K562 (cell line): ENCODE measurements around the gene GNAI3. TPM values are rescaled to one million over a fixed set of nuclear protein-coding genes. Genes with fewer than 3 reads are reported as not detected.

Experiments
- ATAC-seq: fragments of 200-7000 bp; cut with Tn5 transposase; 3 replicates; pipeline ENCODE4 v1.9.1; 2020; ENCODE audit warnings: moderate library complexity
- BruUV-seq: library from RNA; stranded (reverse); fragments of 400-500 nt; replicated peaks from 2 replicates; lab custom pipeline; 2021; lab: Mats Ljungman, UMichigan
- CTCF ChIA-PET: fragments of 300-600 bp; formaldehyde crosslinking; extraction: SDS; loops from one replicate; lab custom pipeline; 2021; ENCODE audit warnings: low intra/inter-chr PET ratio; lab: Yijun Ruan, JAX
- POLR2A ChIA-PET: fragments of 300-600, 350-650 bp; sonication (Branson Sonifier 250); formaldehyde crosslinking; extraction: SDS; loops from one replicate; lab custom pipeline; 2021; ENCODE audit warnings: antibody characterized with exemption, inconsistent platforms; lab: Yijun Ruan, JAX
- DNase-seq, 4 experiments: peaks; one replicate each; pipeline versions ENCODE4 v3.0.0 to v3.0.0-alpha.2; 2011 to 2018; ENCODE audit warnings: low spot score in 3 of 4, mixed read lengths in 3 of 4; ENCODE audit errors: extremely low read depth in 1 of 4
- FAIRE-seq: peaks from 2 replicates; lab custom pipeline; 2011; peaks lifted over from hg19 to GRCh38; lab: Jason Lieb, UNC
- H2AFZ ChIP-seq: 2 replicates; pipeline ENCODE4 v1.6.0; 2011; ENCODE audit warnings: low read depth, low read length, control low read depth, inconsistent platforms
- H3K27ac ChIP-seq: fragments of 200-600 bp; 3 replicates; pipeline ENCODE4 v1.8.0; 2011; ENCODE audit warnings: low read depth, mild to moderate bottlenecking, control low read depth, inconsistent platforms, low read length, moderate library complexity, mixed read lengths; ENCODE audit errors: extremely low read depth
- H3K27me3 ChIP-seq, 2 experiments: fragments of 300-600 bp in 1 of 2; 2 replicates in 1 of 2; 3 replicates in 1 of 2; pipeline versions ENCODE4 v1.6.0 to v1.8.0; 2011; ENCODE audit warnings: inconsistent platforms in 2 of 2, low read length in 2 of 2, mild to moderate bottlenecking in 1 of 2, mixed read lengths in 1 of 2, moderate library complexity in 1 of 2; ENCODE audit not compliant: control insufficient read depth in 2 of 2, insufficient read depth in 2 of 2
- H3K36me3 ChIP-seq: fragments of 300-600 bp; 3 replicates; pipeline ENCODE4 v1.8.0; 2011; ENCODE audit warnings: mild to moderate bottlenecking, low read length, inconsistent platforms; ENCODE audit not compliant: control insufficient read depth, insufficient read depth
- H3K4me1 ChIP-seq, 2 experiments: fragments of 200-600 bp in 1 of 2; replicated peaks in 1 of 2; 2 replicates in 1 of 2; 3 replicates in 1 of 2; pipeline versions ENCODE4 v1.5.1 to v1.8.0; 2011; ENCODE audit warnings: inconsistent platforms in 2 of 2, low read length in 2 of 2, mild to moderate bottlenecking in 1 of 2, mixed read lengths in 1 of 2, moderate library complexity in 1 of 2; ENCODE audit not compliant: control insufficient read depth in 2 of 2, insufficient read depth in 2 of 2
- H3K4me2 ChIP-seq: 2 replicates; pipeline ENCODE4 v1.6.1; 2011; ENCODE audit warnings: low read length, control low read depth, inconsistent platforms, mixed read lengths; ENCODE audit not compliant: insufficient read depth
- H3K4me3 ChIP-seq: fragments of 200-600 bp; sonication (generic), shearing (Covaris generic); 2 replicates; pipeline ENCODE4 v1.5.1; 2016; ENCODE audit warnings: control low read depth, inconsistent platforms
- H3K79me2 ChIP-seq: fragments of 200-600 bp; 3 replicates; pipeline ENCODE4 v1.8.0; 2011; ENCODE audit warnings: low read length, inconsistent platforms; ENCODE audit not compliant: control insufficient read depth, insufficient read depth
- H3K9ac ChIP-seq, 2 experiments: 2 replicates each; pipeline versions ENCODE4 v1.6.0 to v1.6.1; 2011; ENCODE audit warnings: low read depth in 2 of 2, low read length in 2 of 2, control low read depth in 1 of 2, inconsistent platforms in 1 of 2, mild to moderate bottlenecking in 1 of 2, mixed read lengths in 1 of 2; ENCODE audit not compliant: insufficient read depth in 1 of 2
- H3K9me1 ChIP-seq: one replicate; pipeline ENCODE4 v1.6.0; 2011; ENCODE audit warnings: inconsistent platforms, mild to moderate bottlenecking, low read length, moderate library complexity; ENCODE audit not compliant: control insufficient read depth, insufficient read depth
- H3K9me3 ChIP-seq: replicated peaks from 2 replicates; pipeline ENCODE4 v1.5.1; 2011; ENCODE audit warnings: low read depth, low read length, inconsistent platforms; ENCODE audit not compliant: control insufficient read depth, insufficient read depth
- H4K20me1 ChIP-seq: replicated peaks from 2 replicates; pipeline ENCODE4 v1.6.1; 2011; ENCODE audit warnings: low read length, inconsistent platforms, mixed read lengths; ENCODE audit not compliant: control insufficient read depth, insufficient read depth
- BCOR ChIP-seq: fragments of 450-650 bp; IDR thresholded peaks from 2 replicates; pipeline ENCODE4 v1.6.1; 2016
- CBX3 ChIP-seq, 2 experiments: IDR thresholded peaks; 1 replicate in 1 of 2; 2 replicates in 1 of 2; pipeline ENCODE4 v1.6.1; 2012; ENCODE audit warnings: inconsistent platforms in 2 of 2, low read length in 2 of 2, borderline replicate concordance in 1 of 2, control low read depth in 1 of 2
- EWSR1 ChIP-seq: fragments of 450-650 bp; IDR thresholded peaks from 2 replicates; pipeline ENCODE4 v1.6.1; 2018; ENCODE audit warnings: borderline replicate concordance, mild to moderate bottlenecking, low read depth, moderate library complexity; ENCODE audit not compliant: partially characterized antibody
- HDAC1 ChIP-seq, 2 experiments: fragments of 450-650 bp; IDR thresholded peaks; 2 replicates each; pipeline ENCODE4 v1.6.1; 2016 to 2017; ENCODE audit warnings: inconsistent platforms in 1 of 2, mild to moderate bottlenecking in 1 of 2, moderate library complexity in 1 of 2
- KDM1A ChIP-seq, 2 experiments: fragments of 450-650 bp; IDR thresholded peaks; 2 replicates each; pipeline ENCODE4 v1.6.1; 2016; ENCODE audit warnings: mild to moderate bottlenecking in 2 of 2
- LEF1 ChIP-seq: fragments of 450-650 bp; IDR thresholded peaks from 2 replicates; pipeline ENCODE4 v1.6.1; 2016; ENCODE audit warnings: mild to moderate bottlenecking
- RBM25 ChIP-seq: fragments of 200-400 bp; formaldehyde crosslinking; IDR thresholded peaks from 2 replicates; pipeline ENCODE4 v1.6.1; 2018; ENCODE audit warnings: low read length, low read depth, moderate library complexity; ENCODE audit not compliant: severe bottlenecking
- SMAD3 ChIP-seq: fragments of 450-650 bp; formaldehyde crosslinking; conservative IDR thresholded peaks from 2 replicates; pipeline ENCODE4 v1.4.0; 2020; ENCODE audit warnings: mild to moderate bottlenecking
- SNIP1 ChIP-seq: fragments of 450-650 bp; IDR thresholded peaks from 2 replicates; pipeline ENCODE4 v1.7.1; 2017; ENCODE audit warnings: low read depth, mild to moderate bottlenecking
- SRSF7 ChIP-seq: fragments of 200-400 bp; formaldehyde crosslinking; optimal IDR thresholded peaks from 2 replicates; pipeline ENCODE3; 2017; ENCODE audit warnings: mild to moderate bottlenecking, low read depth, low read length
- TCF3 ChIP-seq: sonication (generic); formaldehyde crosslinking; IDR thresholded peaks from 2 replicates; pipeline ENCODE4 v1.4.0; 2020; ENCODE audit warnings: mild to moderate bottlenecking, missing genetic modification reagents
- TEAD2 ChIP-seq: fragments of 450-650 bp; IDR thresholded peaks from 2 replicates; pipeline ENCODE4 v1.6.1; 2016; ENCODE audit warnings: missing genetic modification characterization, control low read depth, missing compliant biosample characterization
- ZKSCAN3 ChIP-seq: fragments of 250-450 bp; sonication (Bioruptor Pico); IDR thresholded peaks from 2 replicates; pipeline ENCODE4 v1.4.0; 2020
- ZNF134 ChIP-seq: fragments of 250-450 bp; sonication (Bioruptor Pico); conservative IDR thresholded peaks from 2 replicates; pipeline ENCODE4 v1.4.0; 2020
- ZNF57 ChIP-seq: fragments of 450-650 bp; formaldehyde crosslinking; IDR thresholded peaks from 2 replicates; pipeline ENCODE4 v1.4.0; 2020; ENCODE audit warnings: mild to moderate bottlenecking, moderate library complexity
- ZNF766 ChIP-seq: fragments of 200-800 bp; sonication (Bioruptor generic); conservative IDR thresholded peaks from 2 replicates; pipeline ENCODE4 v1.6.1; 2016; ENCODE audit warnings: missing genetic modification characterization, missing compliant biosample characterization
- ZNF77 ChIP-seq: fragments of 250-450 bp; sonication (Bioruptor Pico); IDR thresholded peaks from 2 replicates; pipeline ENCODE4 v1.5.0; 2020
- ZSCAN29 ChIP-seq: fragments of 450-650 bp; IDR thresholded peaks from 2 replicates; pipeline ENCODE4 v1.6.1; 2017
- ZSCAN32 ChIP-seq: fragments of 450-650 bp; formaldehyde crosslinking; IDR thresholded peaks from 2 replicates; pipeline ENCODE4 v1.4.0; 2020; ENCODE audit warnings: mild to moderate bottlenecking, moderate library complexity
- WGBS: fragments of 100-300 bp; shearing (Covaris generic); methylation state at CpG from one replicate; pipeline ENCODE4 v1.1.6; 2016; ENCODE audit warnings: low coverage, mixed read lengths; ENCODE audit not compliant: insufficient coverage; ENCODE audit errors: missing lambda C conversion rate; 5-methylcytosine and 5-hydroxymethylcytosine counted together
- in situ Hi-C: fragments of 300-500 bp; cut with MboI; formaldehyde crosslinking; loops from 4 replicates; pipeline ENCODE4 v1.15.0; 2018; ENCODE audit warnings: inconsistent platforms, mixed read lengths
- intact Hi-C: fragments of 100-400 bp; cut with micrococcal nuclease; formaldehyde crosslinking; loops from 2 replicates; pipeline ENCODE4 v1.14.2; 2022
- polyA plus RNA-seq, 8 experiments: library from polyadenylated mRNA; depleted of rRNA in 4 of 8; stranded (reverse) in 5 of 8; unstranded in 3 of 8; fragments of >200 nt; fragmentation: Nextera tagmentation in 2 of 8; fragmentation: Illumina TruSeq in 1 of 8; extraction: Ambion mirVana in 2 of 8; extraction: Trizol in 1 of 8; gene quantifications; 2 replicates each; pipeline versions ENCODE4 v1.2.1 to v1.2.3, GENCODE V29; 2011 to 2014; ENCODE audit warnings: inconsistent platforms in 1 of 8, missing spikeins in 1 of 8
- total RNA-seq, 7 experiments: library from RNA; depleted of rRNA in 6 of 7; stranded (reverse); fragments of >200 nt in 6 of 7; fragmentation: Illumina TruSeq in 2 of 7; extraction: Trizol in 2 of 7; gene quantifications; 2 replicates each; pipeline versions ENCODE4 v1.2.1 to v1.2.3, GENCODE V29; 2011 to 2021; ENCODE audit warnings: low replicate concordance in 1 of 7
- TF ChIP-seq, protein P1 (sequence below): fragments of 450-650 bp; IDR thresholded peaks from 2 replicates; pipeline ENCODE4 v1.6.1; 2017; ENCODE audit warnings: mild to moderate bottlenecking, moderate library complexity
- TF ChIP-seq, protein P2 (sequence below): sonication (generic); formaldehyde crosslinking; IDR thresholded peaks from 2 replicates; pipeline ENCODE4 v1.8.0; 2023; ENCODE audit warnings: mild to moderate bottlenecking, missing genetic modification reagents

Gene GNAI3
- total and polyA plus RNA-seq, 9 of the 15 experiments (the other 6 are each of a cell fraction or from before 2014, with no cell fraction given), result 6.3 to 13.2 (median 8.9) TPM

DNA sequence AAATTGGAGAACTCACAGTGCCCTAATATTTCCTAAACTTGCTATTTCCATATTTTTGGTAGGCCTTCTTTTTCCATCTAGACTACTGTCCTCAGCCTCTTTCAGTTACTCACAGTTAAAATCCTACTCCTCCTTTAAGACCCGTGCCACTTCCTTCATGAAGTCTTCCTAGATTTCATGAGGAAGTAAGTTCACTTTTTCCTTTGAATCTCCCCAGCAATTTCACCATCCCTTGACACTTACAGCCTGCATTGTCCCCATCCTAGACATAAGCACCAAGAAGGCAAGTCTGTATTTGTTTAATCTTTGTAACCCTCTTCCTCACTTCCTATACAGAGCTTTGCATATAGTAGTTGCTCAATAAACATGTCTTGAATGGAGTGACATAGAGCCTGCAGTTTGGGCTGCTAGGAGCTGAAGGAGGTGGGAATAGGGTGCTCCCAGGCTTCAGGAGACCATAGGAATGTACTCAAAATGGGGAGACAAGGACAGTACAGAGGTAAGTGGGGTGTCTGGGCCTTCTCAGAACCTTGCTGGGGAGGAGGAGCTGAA is 14.0 kb upstream of the GNAI3 start:
- FAIRE-seq, result no peak
- Histone ChIP-seq H3K9ac (no peak overlapping the region), H3K4me2 (no peak overlapping the region), H2AFZ (no peak overlapping the region), H3K9me1 (no peaks in the 10 kb centered on the region), H3K36me3 (no peaks in the 10 kb centered on the region), H3K9me3 (no peaks in the 10 kb centered on the region), H3K27me3 (no peaks in the 10 kb centered on the region), H3K4me1 (peaks cover 9 to 14% of the 10 kb centered on the region in 2 experiments; a peak in 4 of 5 replicates), H3K4me3 (no peak overlapping the region), H4K20me1 (no peaks in the 10 kb centered on the region), H3K79me2 (no peaks in the 10 kb centered on the region), H3K27ac (no peak overlapping the region)
- no peak for ATAC-seq
- ChIA-PET POLR2A (interaction anchor here (0.6 to 0.9 kb wide), 4 partner anchors 10 to 35 kb away, joined by 3 to 4 read pairs (median 4); no protein-coding TSS in a partner anchor), CTCF (interaction anchor here (0.7 to 5.3 kb wide), 5 partner anchors 34 to 271 kb away, joined by 3 to 131 read pairs (median 5); partner anchors contain the start of gene CYB561D1)
- BruUV-seq, result no TSS peak
- intact Hi-C loops (loop anchor here (5.0 to 10.0 kb wide), 2 partner anchors 112 to 420 kb away; partner anchors contain the start of gene ELAPOR1), in situ Hi-C loops (loop anchor here (5.0 kb wide), 2 partner anchors 37 to 272 kb away; no protein-coding TSS in a partner anchor)
- DNase-seq, result no peak
- 22% methylated on average over 1 of the region's 1 CpG for WGBS
- TF ChIP-seq ZNF134 (CRISPR knock-in tag), result no peak
- no peak for TF ChIP-seq ZNF57
- TF ChIP-seq TCF3 (CRISPR knock-in tag), result no peak
- TF ChIP-seq CBX3 (IDR thresholded peaks at IDR 0.05; ENCODE audit: borderline replicate concordance in 1 of 2, low read length in 2 of 2), result peak in 1 of 2 experiments; percentile 17; a peak in 1 of 3 replicates
- TF ChIP-seq HDAC1 (IDR thresholded peaks at IDR 0.05), result no peak
- TF ChIP-seq ZSCAN29, result no peak
- TF ChIP-seq KDM1A (IDR thresholded peaks at IDR 0.05), result peak in 1 of 2 experiments; percentile 52; a peak in 3 of 4 replicates
- TF ChIP-seq EWSR1, result no peak
- TF ChIP-seq ZNF77 (CRISPR knock-in tag), result no peak
- TF ChIP-seq ZSCAN32 (CRISPR knock-in tag), result no peak
- no peak for TF ChIP-seq ZNF766 (CRISPR knock-in tag)
- TF ChIP-seq LEF1, result no peak
- TF ChIP-seq, protein P1, sequence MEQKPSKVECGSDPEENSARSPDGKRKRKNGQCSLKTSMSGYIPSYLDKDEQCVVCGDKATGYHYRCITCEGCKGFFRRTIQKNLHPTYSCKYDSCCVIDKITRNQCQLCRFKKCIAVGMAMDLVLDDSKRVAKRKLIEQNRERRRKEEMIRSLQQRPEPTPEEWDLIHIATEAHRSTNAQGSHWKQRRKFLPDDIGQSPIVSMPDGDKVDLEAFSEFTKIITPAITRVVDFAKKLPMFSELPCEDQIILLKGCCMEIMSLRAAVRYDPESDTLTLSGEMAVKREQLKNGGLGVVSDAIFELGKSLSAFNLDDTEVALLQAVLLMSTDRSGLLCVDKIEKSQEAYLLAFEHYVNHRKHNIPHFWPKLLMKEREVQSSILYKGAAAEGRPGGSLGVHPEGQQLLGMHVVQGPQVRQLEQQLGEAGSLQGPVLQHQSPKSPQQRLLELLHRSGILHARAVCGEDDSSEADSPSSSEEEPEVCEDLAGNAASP, result no peak
- TF ChIP-seq SMAD3 (CRISPR knock-in tag), result no peak
- peak; percentile 86 for TF ChIP-seq BCOR
- TF ChIP-seq RBM25, result no peak
- TF ChIP-seq, protein P2, sequence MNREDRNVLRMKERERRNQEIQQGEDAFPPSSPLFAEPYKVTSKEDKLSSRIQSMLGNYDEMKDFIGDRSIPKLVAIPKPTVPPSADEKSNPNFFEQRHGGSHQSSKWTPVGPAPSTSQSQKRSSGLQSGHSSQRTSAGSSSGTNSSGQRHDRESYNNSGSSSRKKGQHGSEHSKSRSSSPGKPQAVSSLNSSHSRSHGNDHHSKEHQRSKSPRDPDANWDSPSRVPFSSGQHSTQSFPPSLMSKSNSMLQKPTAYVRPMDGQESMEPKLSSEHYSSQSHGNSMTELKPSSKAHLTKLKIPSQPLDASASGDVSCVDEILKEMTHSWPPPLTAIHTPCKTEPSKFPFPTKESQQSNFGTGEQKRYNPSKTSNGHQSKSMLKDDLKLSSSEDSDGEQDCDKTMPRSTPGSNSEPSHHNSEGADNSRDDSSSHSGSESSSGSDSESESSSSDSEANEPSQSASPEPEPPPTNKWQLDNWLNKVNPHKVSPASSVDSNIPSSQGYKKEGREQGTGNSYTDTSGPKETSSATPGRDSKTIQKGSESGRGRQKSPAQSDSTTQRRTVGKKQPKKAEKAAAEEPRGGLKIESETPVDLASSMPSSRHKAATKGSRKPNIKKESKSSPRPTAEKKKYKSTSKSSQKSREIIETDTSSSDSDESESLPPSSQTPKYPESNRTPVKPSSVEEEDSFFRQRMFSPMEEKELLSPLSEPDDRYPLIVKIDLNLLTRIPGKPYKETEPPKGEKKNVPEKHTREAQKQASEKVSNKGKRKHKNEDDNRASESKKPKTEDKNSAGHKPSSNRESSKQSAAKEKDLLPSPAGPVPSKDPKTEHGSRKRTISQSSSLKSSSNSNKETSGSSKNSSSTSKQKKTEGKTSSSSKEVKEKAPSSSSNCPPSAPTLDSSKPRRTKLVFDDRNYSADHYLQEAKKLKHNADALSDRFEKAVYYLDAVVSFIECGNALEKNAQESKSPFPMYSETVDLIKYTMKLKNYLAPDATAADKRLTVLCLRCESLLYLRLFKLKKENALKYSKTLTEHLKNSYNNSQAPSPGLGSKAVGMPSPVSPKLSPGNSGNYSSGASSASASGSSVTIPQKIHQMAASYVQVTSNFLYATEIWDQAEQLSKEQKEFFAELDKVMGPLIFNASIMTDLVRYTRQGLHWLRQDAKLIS (CRISPR knock-in tag), result no peak
- no peak for TF ChIP-seq SRSF7
- no peak for TF ChIP-seq SNIP1
- no peak for TF ChIP-seq TEAD2 (tag)
- no peak for TF ChIP-seq ZKSCAN3 (CRISPR knock-in tag)
